Neural progenitor cell (in vitro differentiated cells): ENCODE data around the gene ERVMER34-1. TPM values are rescaled to one million over a fixed set of nuclear protein-coding genes. Genes with fewer than 3 reads are reported as not detected.
A peak's percentile ranks its signal among the peaks of the same experiment; 100 is the strongest.

Experiments used
- DNase-seq: peaks from one replicate; pipeline ENCODE4 v3.0.0-alpha.2; 2016; ENCODE audit warnings: low spot score
- H2AFZ ChIP-seq: fragments of 200-600 bp; sonication (generic); replicated peaks from 2 replicates; pipeline ENCODE4 v1.6.1; 2016; ENCODE audit warnings: antibody characterized with exemption
- H3F3A ChIP-seq: fragments of 200-600 bp; sonication (generic); 2 replicates; pipeline ENCODE4 v1.6.1; 2016; ENCODE audit warnings: antibody characterized with exemption, low read depth
- H3K27ac ChIP-seq: fragments of 200-600 bp; sonication (generic); 2 replicates; pipeline ENCODE4 v1.5.1; 2016; ENCODE audit warnings: mild to moderate bottlenecking
- H3K27me3 ChIP-seq: fragments of 200-600 bp; sonication (generic); 2 replicates; pipeline ENCODE4 v1.6.1; 2016; ENCODE audit warnings: mild to moderate bottlenecking, moderate library complexity
- H3K36me3 ChIP-seq: fragments of 200-600 bp; sonication (generic); 2 replicates; pipeline ENCODE4 v1.5.1; 2016
- H3K4me1 ChIP-seq: fragments of 200-600 bp; sonication (generic); 2 replicates; pipeline ENCODE4 v1.6.1; 2016; ENCODE audit warnings: mixed run types
- H3K4me2 ChIP-seq: fragments of 200-600 bp; sonication (generic); 2 replicates; pipeline ENCODE4 v1.6.1; 2016
- H3K4me3 ChIP-seq: fragments of 200-600 bp; sonication (generic); 2 replicates; pipeline ENCODE4 v1.5.1; 2016
- H3K79me2 ChIP-seq: fragments of 200-600 bp; sonication (generic); 2 replicates; pipeline ENCODE4 v1.6.1; 2016; ENCODE audit warnings: low read depth
- H3K9ac ChIP-seq: fragments of 200-600 bp; sonication (generic); 2 replicates; pipeline ENCODE4 v1.6.1; 2016
- H3K9me3 ChIP-seq: fragments of 200-600 bp; sonication (generic); 2 replicates; pipeline ENCODE4 v1.5.1; 2016; ENCODE audit warnings: low read depth
- H4K20me1 ChIP-seq: fragments of 200-600 bp; sonication (generic); 2 replicates; pipeline ENCODE4 v1.6.1; 2016; ENCODE audit warnings: low read depth
- H3K27ac Mint-ChIP-seq: 3 replicates; pipeline ENCODE4 v1.8.0; 2021; ENCODE audit warnings: mixed read lengths
- H3K27me3 Mint-ChIP-seq: 2 replicates; pipeline ENCODE4 v1.8.0; 2022; ENCODE audit warnings: low read depth, mild to moderate bottlenecking, inconsistent platforms, moderate library complexity, mixed read lengths; ENCODE audit not compliant: insufficient read depth
- H3K36me3 Mint-ChIP-seq: 3 replicates; pipeline ENCODE4 v1.8.0; 2021; ENCODE audit warnings: mixed read lengths
- H3K4me1 Mint-ChIP-seq: 3 replicates; pipeline ENCODE4 v1.8.0; 2021; ENCODE audit warnings: mixed read lengths
- H3K4me3 Mint-ChIP-seq: 3 replicates; pipeline ENCODE4 v1.8.0; 2021; ENCODE audit warnings: mild to moderate bottlenecking, moderate library complexity, mixed read lengths
- H3K9me3 Mint-ChIP-seq: 3 replicates; pipeline ENCODE4 v1.8.0; 2020; ENCODE audit warnings: mixed read lengths
- CTCF ChIP-seq: fragments of 200-600 bp; sonication (generic); IDR thresholded peaks from 2 replicates; pipeline ENCODE4 v1.5.1; 2017; ENCODE audit warnings: antibody characterized with exemption, mild to moderate bottlenecking
- EZH2 ChIP-seq: fragments of 200-600 bp; sonication (generic); IDR thresholded peaks from 2 replicates; pipeline ENCODE4 v1.6.1; 2017; ENCODE audit warnings: antibody characterized with exemption, mild to moderate bottlenecking, moderate library complexity
- EZH2phosphoT487 ChIP-seq: fragments of 200-600 bp; sonication (generic); IDR thresholded peaks from 2 replicates; pipeline ENCODE4 v1.6.1; 2017; ENCODE audit warnings: antibody characterized with exemption
- total RNA-seq: library from RNA; depleted of rRNA; stranded (reverse); fragments of >200 nt; gene quantifications from 2 replicates; pipeline ENCODE4 v1.2.3, GENCODE V29; 2015; ENCODE audit warnings: low replicate concordance

Gene ERVMER34-1
- total RNA-seq, 1 donor from 2014 or later: 2.0 TPM

DNA sequence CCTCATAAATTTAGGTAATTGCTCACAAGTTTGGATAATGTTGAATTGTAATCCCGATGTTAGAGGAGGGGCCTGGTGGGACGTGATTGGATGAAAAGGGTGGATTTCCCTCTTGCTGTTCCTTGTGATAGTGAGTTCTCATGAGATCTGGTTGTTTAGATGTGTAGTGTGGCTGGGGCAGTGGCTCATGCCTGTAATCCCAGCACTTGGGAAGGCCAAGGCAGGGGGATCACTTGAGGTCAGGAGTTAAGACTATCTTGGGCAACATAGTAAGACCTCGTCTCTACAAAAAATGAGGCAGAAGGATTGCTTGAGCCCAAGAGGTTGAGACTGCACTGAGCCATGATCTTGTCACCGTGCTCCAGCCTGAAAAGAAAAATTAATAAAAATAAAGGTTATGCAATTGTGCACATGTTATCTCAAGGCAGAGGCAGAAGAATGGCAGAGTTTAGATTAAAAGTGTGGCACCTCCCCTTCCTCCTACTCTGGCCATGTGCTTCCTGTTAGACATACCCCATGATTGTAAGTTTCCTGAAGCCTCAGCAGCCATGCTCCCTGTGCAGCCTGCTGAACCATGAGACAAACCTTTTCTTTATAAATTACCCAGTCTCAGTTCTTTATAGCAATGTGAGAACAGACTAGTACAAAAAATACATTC is 36.5 kb downstream of the ERVMER34-1 start:
- H3K9me3 ChIP-seq: no peaks in the 10 kb centered on the region
- Mint-ChIP-seq H3K27me3 (peaks cover 5% of the 10 kb centered on the region), H3K27ac (no peak overlapping the region), H3K36me3 (peaks cover 27% of the 10 kb centered on the region), H3K9me3 (no peaks in the 10 kb centered on the region), H3K4me1 (peaks cover 23% of the 10 kb centered on the region), H3K4me3 (peak overlapping the region; percentile 93)
- H3K9ac ChIP-seq: no peak overlapping the region
- H3K79me2 ChIP-seq: peaks cover 30% of the 10 kb centered on the region
- peak overlapping the region; percentile 74 for H3K4me3 ChIP-seq
- H3K4me1 ChIP-seq: peaks cover 18% of the 10 kb centered on the region
- H3K36me3 ChIP-seq: peaks cover 13% of the 10 kb centered on the region
- peaks cover 27% of the 10 kb centered on the region for H4K20me1 ChIP-seq
- no peaks in the 10 kb centered on the region for H3K27me3 ChIP-seq
- DNase-seq: no peak
- peaks cover 59% of the 10 kb centered on the region for H3F3A ChIP-seq
- no peak for TF ChIP-seq EZH2
- TF ChIP-seq EZH2phosphoT487: no peak
- no peak for TF ChIP-seq CTCF
- no peak overlapping the region for H2AFZ ChIP-seq
- no peak overlapping the region for H3K27ac ChIP-seq
- H3K4me2 ChIP-seq: peak overlapping the region; percentile 92

- Histone ChIP-seq H3K79me2 (peaks cover 30% of the 10 kb centered on the region), H3K27me3 (no peaks in the 10 kb centered on the region), H2AFZ (no peak overlapping the region), H3K4me2 (peak overlapping the region; percentile 92), H3F3A (peaks cover 49% of the 10 kb centered on the region), H3K9me3 (no peaks in the 10 kb centered on the region), H3K4me1 (peaks cover 18% of the 10 kb centered on the region), H3K9ac (peak overlapping the region; percentile 72), H3K27ac (no peak overlapping the region), H4K20me1 (peaks cover 27% of the 10 kb centered on the region), H3K36me3 (peaks cover 13% of the 10 kb centered on the region), H3K4me3 (peak overlapping the region; percentile 74)
- H3K4me3 Mint-ChIP-seq: peak overlapping the region; percentile 93
- H3K4me1 Mint-ChIP-seq: peaks cover 23% of the 10 kb centered on the region
- TF ChIP-seq EZH2phosphoT487 (no peak), CTCF (no peak), EZH2 (no peak)
- H3K27me3 Mint-ChIP-seq: peaks cover 7% of the 10 kb centered on the region
- H3K9me3 Mint-ChIP-seq: no peaks in the 10 kb centered on the region
- H3K27ac Mint-ChIP-seq: no peak overlapping the region
- DNase-seq: peak; percentile 44
- peaks cover 22% of the 10 kb centered on the region for H3K36me3 Mint-ChIP-seq
Measured at GRCh38 chr4:52713456-52713937, 37.7 kb downstream of the ERVMER34-1 start.

GRCh38 chr4:52712251-52713130 is 38.7 kb downstream of the ERVMER34-1 start:
- H3K36me3 ChIP-seq: peaks cover 13% of the 10 kb centered on the region
- peaks cover 30% of the 10 kb centered on the region for H3K79me2 ChIP-seq
- peak overlapping the region; percentile 64 for H3K27ac Mint-ChIP-seq
- TF ChIP-seq CTCF (no peak), EZH2 (no peak), EZH2phosphoT487 (no peak)
- peak; percentile 98 for DNase-seq
- peak overlapping the region; percentile 74 for H3K4me3 ChIP-seq
- peaks cover 7% of the 10 kb centered on the region for H3K27me3 Mint-ChIP-seq
- H3K4me1 ChIP-seq: peaks cover 18% of the 10 kb centered on the region
- H3K9me3 ChIP-seq: no peaks in the 10 kb centered on the region
- peak overlapping the region; percentile 72 for H3K9ac ChIP-seq
- no peaks in the 10 kb centered on the region for H3K27me3 ChIP-seq
- peak overlapping the region; percentile 93 for H3K4me3 Mint-ChIP-seq
- peaks cover 39% of the 10 kb centered on the region for H3F3A ChIP-seq
- H3K27ac ChIP-seq: no peak overlapping the region
- H3K4me1 Mint-ChIP-seq: peaks cover 23% of the 10 kb centered on the region
- no peak overlapping the region for H2AFZ ChIP-seq
- H3K9me3 Mint-ChIP-seq: no peaks in the 10 kb centered on the region
- H3K36me3 Mint-ChIP-seq: peaks cover 19% of the 10 kb centered on the region
- peak overlapping the region; percentile 92 for H3K4me2 ChIP-seq
- H4K20me1 ChIP-seq: peaks cover 27% of the 10 kb centered on the region
